Endothelial cell of umbilical vein (primary cell): ENCODE results near the gene EEFSEC. TPM values are rescaled to one million over a fixed set of nuclear protein-coding genes. Genes with fewer than 3 reads are reported as not detected.

Experiments used
- BruUV-seq: library from RNA; stranded (reverse); fragments of 400-500 nt; replicated peaks from 2 replicates; lab custom pipeline; 2021; lab: Mats Ljungman, UMichigan
- CTCF ChIA-PET: fragments of 300-600, 350-600 bp; sonication (Branson Sonifier 250); formaldehyde crosslinking; loops from one replicate; lab custom pipeline; 2021; ENCODE audit warnings: antibody characterized with exemption, inconsistent platforms; lab: Charles Lee
- POLR2A ChIA-PET: fragments of 300-600, 350-600 bp; sonication (Branson Sonifier 250); formaldehyde crosslinking; loops from one replicate; lab custom pipeline; 2021; ENCODE audit warnings: antibody characterized with exemption, inconsistent platforms; lab: Charles Lee
- DNase-seq: peaks from one replicate; pipeline ENCODE4 v3.0.0-alpha.2; 2011; ENCODE audit warnings: low read depth, low spot score
- FAIRE-seq: peaks from 2 replicates; lab custom pipeline; 2011; peaks lifted over from hg19 to GRCh38; lab: Jason Lieb, UNC
- H2AFZ ChIP-seq: 2 replicates; pipeline ENCODE4 v1.6.0; 2012; ENCODE audit warnings: low read depth, low read length, control low read depth, inconsistent platforms
- H3K27ac ChIP-seq: 2 replicates; pipeline ENCODE4 v1.5.1; 2011; ENCODE audit warnings: low read depth, mild to moderate bottlenecking, control low read depth, low read length, moderate library complexity; ENCODE audit not compliant: insufficient read depth
- H3K27me3 ChIP-seq, 2 experiments: 2 replicates each; pipeline versions ENCODE4 v1.6.0 to v1.6.1; 2011; ENCODE audit warnings: low read length in 2 of 2, mixed read lengths in 1 of 2; ENCODE audit not compliant: control insufficient read depth in 2 of 2, insufficient read depth in 2 of 2
- H3K36me3 ChIP-seq, 2 experiments: 2 replicates in 1 of 2; 3 replicates in 1 of 2; pipeline ENCODE4 v1.5.1; 2011; ENCODE audit warnings: low read length in 2 of 2, mild to moderate bottlenecking in 1 of 2, moderate library complexity in 1 of 2; ENCODE audit not compliant: control insufficient read depth in 2 of 2, insufficient read depth in 2 of 2; ENCODE audit errors: extremely low read depth in 1 of 2
- H3K4me1 ChIP-seq: 3 replicates; pipeline ENCODE4 v1.5.1; 2011; ENCODE audit warnings: mild to moderate bottlenecking, low read length; ENCODE audit not compliant: control insufficient read depth, insufficient read depth; ENCODE audit errors: extremely low read depth
- H3K4me2 ChIP-seq: 2 replicates; pipeline ENCODE4 v1.6.1; 2011; ENCODE audit warnings: low read length, control low read depth, mixed read lengths; ENCODE audit not compliant: insufficient read depth
- H3K4me3 ChIP-seq, 3 experiments: fragments of 200-600 bp in 1 of 3; sonication (generic), shearing (Covaris generic) in 1 of 3; replicated peaks in 1 of 3; 2 replicates each; pipeline ENCODE4 v1.5.1; 2011 to 2016; ENCODE audit warnings: control low read depth in 3 of 3, low read length in 3 of 3, mild to moderate bottlenecking in 2 of 3, inconsistent platforms in 1 of 3, low read depth in 1 of 3, moderate library complexity in 1 of 3; ENCODE audit not compliant: insufficient read depth in 1 of 3
- H3K79me2 ChIP-seq: 2 replicates; pipeline ENCODE4 v1.6.0; 2012; ENCODE audit warnings: low read length, inconsistent platforms; ENCODE audit not compliant: control insufficient read depth, insufficient read depth
- H3K9ac ChIP-seq: replicated peaks from 2 replicates; pipeline ENCODE3; 2011; ENCODE audit warnings: low read length, control low read depth; ENCODE audit not compliant: insufficient read depth; ENCODE audit errors: extremely low read depth
- H3K9me1 ChIP-seq: replicated peaks from 3 replicates; pipeline ENCODE4 v1.6.0; 2011; ENCODE audit warnings: mild to moderate bottlenecking, low read length; ENCODE audit not compliant: control insufficient read depth, insufficient read depth; ENCODE audit errors: extremely low read depth
- H3K9me3 ChIP-seq: replicated peaks from 2 replicates; pipeline ENCODE4 v1.5.1; 2012; ENCODE audit warnings: low read length, inconsistent platforms; ENCODE audit not compliant: control insufficient read depth, insufficient read depth
- H4K20me1 ChIP-seq: replicated peaks from 2 replicates; pipeline ENCODE3; 2011; ENCODE audit warnings: mild to moderate bottlenecking, low read length; ENCODE audit not compliant: control insufficient read depth, insufficient read depth; ENCODE audit errors: extremely low read depth
- CTCF ChIP-seq, 2 donors: IDR thresholded peaks; 1 replicate in 1 of 2; 2 replicates in 1 of 2; pipeline ENCODE4 v1.5.1; 2011; ENCODE audit warnings: low read length in 2 of 2, mild to moderate bottlenecking in 2 of 2, moderate library complexity in 2 of 2, control low read depth in 1 of 2, inconsistent platforms in 1 of 2, low read depth in 1 of 2; ENCODE audit not compliant: insufficient read depth in 1 of 2; ENCODE audit errors: extremely low read depth in 1 of 2
- EZH2 ChIP-seq: IDR thresholded peaks from 2 replicates; pipeline ENCODE4 v1.6.1; 2012; ENCODE audit warnings: borderline replicate concordance, low read depth, mild to moderate bottlenecking, moderate library complexity, low read length, inconsistent platforms; ENCODE audit not compliant: severe bottlenecking
- FOS ChIP-seq: IDR thresholded peaks from 2 replicates; pipeline ENCODE4 v1.6.1; 2011; ENCODE audit warnings: mild to moderate bottlenecking, low read length, moderate library complexity, borderline replicate concordance; ENCODE audit not compliant: insufficient read depth
- GATA2 ChIP-seq: IDR thresholded peaks from 2 replicates; pipeline ENCODE4 v1.7.0; 2011; ENCODE audit warnings: low read depth, mild to moderate bottlenecking, moderate library complexity, mixed read lengths, low read length; ENCODE audit not compliant: insufficient read length, insufficient read depth
- JUN ChIP-seq: IDR thresholded peaks from 2 replicates; pipeline ENCODE4 v1.6.1; 2011; ENCODE audit warnings: borderline replicate concordance, low read depth; ENCODE audit not compliant: insufficient read length, insufficient read depth
- MAX ChIP-seq: IDR thresholded peaks from 2 replicates; pipeline ENCODE4 v1.6.1; 2011; ENCODE audit not compliant: insufficient read depth, insufficient read length
- MYC ChIP-seq: IDR thresholded peaks from one replicate; pipeline ENCODE4 v1.6.1; 2011; ENCODE audit warnings: mild to moderate bottlenecking, low read depth, low read length
- POLR2A ChIP-seq: IDR thresholded peaks from 2 replicates; pipeline ENCODE4 v1.6.1; 2012; ENCODE audit warnings: low read depth, mild to moderate bottlenecking, control low read depth, low read length
- POLR2AphosphoS5 ChIP-seq: IDR thresholded peaks from 2 replicates; pipeline ENCODE4 v1.6.1; 2012; ENCODE audit warnings: low read depth, mild to moderate bottlenecking, control low read depth, low read length, moderate library complexity; ENCODE audit not compliant: insufficient read depth
- dilution Hi-C: fragments of 300-500 bp; cut with MboI; formaldehyde crosslinking; loops from one replicate; pipeline ENCODE4 v1.15.0; 2019; ENCODE audit warnings: low sequenced_read_pairs; ENCODE audit not compliant: extremely low pct_ligation_motif_present
- intact Hi-C: fragments of 100-400 bp; cut with micrococcal nuclease; formaldehyde crosslinking; loops from one replicate; pipeline ENCODE4 v1.10.0; 2022
- polyA plus RNA-seq, 4 experiments: library from polyadenylated mRNA; depleted of rRNA in 3 of 4; stranded (reverse) in 3 of 4; unstranded in 1 of 4; fragments of >200 nt; gene quantifications; 2 replicates each; pipeline versions ENCODE4 v1.2.1 to v1.2.3, GENCODE V29; 2011 to 2012; ENCODE audit warnings: missing spikeins in 1 of 4
- total RNA-seq: library from RNA; stranded (reverse); gene quantifications from 2 replicates; pipeline ENCODE4 v1.2.3, GENCODE V29; 2021

Gene EEFSEC
- total and polyA plus RNA-seq, 2 donors (not counting 3 experiments of a cell fraction or from before 2014, with no cell fraction given) = 13.1 to 14.5 TPM

GRCh38 chr3:128442070-128442469 is 288.8 kb downstream of the EEFSEC start:
- POLR2A ChIA-PET = no interaction called here
- no peak for FAIRE-seq

GRCh38 chr3:128442949-128443348 is 289.7 kb downstream of the EEFSEC start:
- intact Hi-C loops (no loop called here), dilution Hi-C loops (loop anchor here (25.0 kb wide), 1 partner anchor 144 kb away; no protein-coding TSS in a partner anchor)
- DNase-seq = no peak
- H3K36me3 ChIP-seq = no peaks in the 10 kb centered on the region
- no peaks in the 10 kb centered on the region for H3K9me1 ChIP-seq
- no peaks in the 10 kb centered on the region for H3K79me2 ChIP-seq
- H3K9me3 ChIP-seq = no peaks in the 10 kb centered on the region
- H4K20me1 ChIP-seq = no peaks in the 10 kb centered on the region
- BruUV-seq = no TSS peak
- POLR2A ChIA-PET = no interaction called here
- no peak for FAIRE-seq
- no peak overlapping the region for H3K9ac ChIP-seq
- no peak overlapping the region for H3K4me2 ChIP-seq
- no peaks in the 10 kb centered on the region for H3K4me1 ChIP-seq
- H2AFZ ChIP-seq = no peak overlapping the region
- H3K27me3 ChIP-seq = peaks cover 0 to 12% of the 10 kb centered on the region in 2 experiments
- H3K27ac ChIP-seq = no peak overlapping the region
- H3K4me3 ChIP-seq = no peak overlapping the region
- CTCF ChIA-PET = interaction anchor here (1.3 to 2.3 kb wide), 2 partner anchors 40 to 141 kb away, joined by 4 to 8 read pairs; no protein-coding TSS in a partner anchor
- no peak for TF ChIP-seq MAX
- no peak for TF ChIP-seq GATA2
- no peak for TF ChIP-seq EZH2
- no peak for TF ChIP-seq POLR2A
- TF ChIP-seq FOS = no peak
- TF ChIP-seq JUN = no peak
- TF ChIP-seq MYC = no peak
- no peak for TF ChIP-seq CTCF (IDR thresholded peaks at IDR 0.05; ENCODE audit: extremely low read depth in 1 of 2, insufficient read depth in 1 of 2, low read depth in 1 of 2, low read length in 2 of 2)
- TF ChIP-seq POLR2AphosphoS5 = no peak

More at GRCh38 chr3:128442070-128442469, 288.8 kb downstream of the EEFSEC start:
- Histone ChIP-seq H3K9ac (no peak overlapping the region), H3K4me2 (no peak overlapping the region), H3K27ac (no peak overlapping the region), H2AFZ (no peak overlapping the region), H3K9me1 (no peaks in the 10 kb centered on the region), H3K4me3 (no peak overlapping the region), H3K4me1 (no peaks in the 10 kb centered on the region), H3K9me3 (no peaks in the 10 kb centered on the region), H3K36me3 (no peaks in the 10 kb centered on the region), H4K20me1 (no peaks in the 10 kb centered on the region), H3K79me2 (no peaks in the 10 kb centered on the region), H3K27me3 (peaks cover 0 to 9% of the 10 kb centered on the region in 2 experiments)
- dilution Hi-C loops = loop anchor here (25.0 kb wide), 1 partner anchor 145 kb away; no protein-coding TSS in a partner anchor
- intact Hi-C loops = no loop called here
- no peak for DNase-seq
- no TSS peak for BruUV-seq
- CTCF ChIA-PET = interaction anchor here (1.0 to 2.3 kb wide), 4 partner anchors 9 to 142 kb away, joined by 3 to 8 read pairs (median 4); no protein-coding TSS in a partner anchor
- TF ChIP-seq MAX (no peak), GATA2 (no peak), POLR2AphosphoS5 (no peak)
